ENCODE measurements around the gene LTBP2.

Gene LTBP2

GRCh38 chr14:74463697-74464096, 148.3 kb downstream of the LTBP2 start:
- no peak overlapping the region for H3K4me2 ChIP-seq (ENCODE audit: low read depth, low read length)
- TF ChIP-seq CTCF (IDR thresholded peaks at IDR 0.05; ENCODE audit: low read length) (no peak), EZH2 (optimal IDR thresholded peaks at IDR 0.05; ENCODE audit: low read depth, low read length) (no peak), EZH2phosphoT487 (IDR thresholded peaks at IDR 0.05; ENCODE audit: low read length) (no peak)
- no peak for DNase-seq

GRCh38 chr14:74462993-74463392, 149.0 kb downstream of the LTBP2 start:
- H3K79me2 ChIP-seq (ENCODE audit: low read length): no peaks in the 10 kb centered on the region
- no peak overlapping the region for H3K27ac ChIP-seq (ENCODE audit: low read length)
- DNase-seq: no peak
- no peaks in the 10 kb centered on the region for H3K9me2 ChIP-seq (replicated peaks; ENCODE audit: insufficient read depth, low read length)
- H3K36me3 ChIP-seq (replicated peaks; ENCODE audit: insufficient read depth, low read length): no peaks in the 10 kb centered on the region
- no peak overlapping the region for H3K4me2 ChIP-seq (ENCODE audit: low read depth, low read length)
- H4K20me1 ChIP-seq (ENCODE audit: insufficient read depth, low read length): no peaks in the 10 kb centered on the region
- H3F3A ChIP-seq (ENCODE audit: insufficient read depth, low read length): no peaks in the 10 kb centered on the region
- no peak overlapping the region for H3K9ac ChIP-seq (ENCODE audit: low read length)
- H3K4me3 ChIP-seq (ENCODE audit: low read length): no peak overlapping the region
- no peaks in the 10 kb centered on the region for H3K27me3 ChIP-seq (replicated peaks; ENCODE audit: insufficient read depth, low read length)
- TF ChIP-seq EZH2phosphoT487 (IDR thresholded peaks at IDR 0.05; ENCODE audit: low read length): no peak
- TF ChIP-seq EZH2 (optimal IDR thresholded peaks at IDR 0.05; ENCODE audit: low read depth, low read length): no peak
- TF ChIP-seq CTCF (IDR thresholded peaks at IDR 0.05; ENCODE audit: low read length): no peak
- no peaks in the 10 kb centered on the region for H3K9me3 ChIP-seq (replicated peaks; ENCODE audit: insufficient read depth, low read length)
- no peaks in the 10 kb centered on the region for H3K4me1 ChIP-seq (ENCODE audit: low read length)
- no peak overlapping the region for H2AFZ ChIP-seq (ENCODE audit: low read length)

More at GRCh38 chr14:74463697-74464096, 148.3 kb downstream of the LTBP2 start:
- Histone ChIP-seq H4K20me1 (ENCODE audit: insufficient read depth, low read length) (no peaks in the 10 kb centered on the region), H3K27me3 (replicated peaks; ENCODE audit: insufficient read depth, low read length) (no peaks in the 10 kb centered on the region), H3K9me3 (replicated peaks; ENCODE audit: insufficient read depth, low read length) (no peaks in the 10 kb centered on the region), H3K36me3 (replicated peaks; ENCODE audit: insufficient read depth, low read length) (no peaks in the 10 kb centered on the region), H3K27ac (ENCODE audit: low read length) (no peak overlapping the region), H3K9ac (ENCODE audit: low read length) (no peak overlapping the region), H3K9me2 (replicated peaks; ENCODE audit: insufficient read depth, low read length) (no peaks in the 10 kb centered on the region), H2AFZ (ENCODE audit: low read length) (no peak overlapping the region), H3K4me3 (ENCODE audit: low read length) (no peak overlapping the region), H3K4me1 (ENCODE audit: low read length) (no peaks in the 10 kb centered on the region), H3K79me2 (ENCODE audit: low read length) (no peaks in the 10 kb centered on the region), H3F3A (ENCODE audit: insufficient read depth, low read length) (no peaks in the 10 kb centered on the region)

- Histone ChIP-seq H3K4me3 (ENCODE audit: low read length) (no peak overlapping the region), H3K9me3 (replicated peaks; ENCODE audit: insufficient read depth, low read length) (no peaks in the 10 kb centered on the region), H3K27ac (ENCODE audit: low read length) (no peak overlapping the region), H3K9me2 (replicated peaks; ENCODE audit: insufficient read depth, low read length) (no peaks in the 10 kb centered on the region), H3K36me3 (replicated peaks; ENCODE audit: insufficient read depth, low read length) (no peaks in the 10 kb centered on the region), H2AFZ (ENCODE audit: low read length) (no peak overlapping the region), H3K4me1 (ENCODE audit: low read length) (no peaks in the 10 kb centered on the region), H4K20me1 (ENCODE audit: insufficient read depth, low read length) (no peaks in the 10 kb centered on the region), H3K27me3 (replicated peaks; ENCODE audit: insufficient read depth, low read length) (no peaks in the 10 kb centered on the region), H3K9ac (ENCODE audit: low read length) (no peak overlapping the region), H3F3A (ENCODE audit: insufficient read depth, low read length) (peaks cover under 1% of the 10 kb centered on the region; the same call in 1 of the 2 replicates), H3K4me2 (ENCODE audit: low read depth, low read length) (no peak overlapping the region), H3K79me2 (ENCODE audit: low read length) (no peaks in the 10 kb centered on the region)
- DNase-seq: no peak
- no peak for TF ChIP-seq CTCF (IDR thresholded peaks at IDR 0.05; ENCODE audit: low read length)
- no peak for TF ChIP-seq EZH2phosphoT487 (IDR thresholded peaks at IDR 0.05; ENCODE audit: low read length)
- TF ChIP-seq EZH2 (optimal IDR thresholded peaks at IDR 0.05; ENCODE audit: low read depth, low read length): no peak
Measured at GRCh38 chr14:74459976-74460375, 152.1 kb downstream of the LTBP2 start.

Measured in MM.1S (cell line).